SIG-M5 treated with dmso at 0.1 percent for 504 hours (cell line): ENCODE measurements around the gene ZNF189.
"Not testable (repeated sequence)": the region's sequence is repeated elsewhere in the genome, so short reads cannot be mapped to it uniquely, and the experiment has no call there.

Experiments used
- DNase-seq: peaks from one replicate; lab custom pipeline; 2025; ENCODE audit not compliant: unreplicated experiment; lab: John Stamatoyannopoulos, UW

Gene ZNF189

GRCh38 chr9:101376111-101376848 lies 22.4 kb upstream of the ZNF189 start:
- no peak for DNase-seq

- no peak for DNase-seq
These were observed 18.4 kb upstream of the ZNF189 start for GRCh38 chr9:101380295-101380694.

GRCh38 chr9:101381118-101381517 lies 17.5 kb upstream of the ZNF189 start:
- DNase-seq, result no peak

- DNase-seq, result no peak
These were observed 16.8 kb upstream of the ZNF189 start for GRCh38 chr9:101381833-101382342.

GRCh38 chr9:101383361-101383760 lies 15.3 kb upstream of the ZNF189 start:
- DNase-seq, result no peak

DNA sequence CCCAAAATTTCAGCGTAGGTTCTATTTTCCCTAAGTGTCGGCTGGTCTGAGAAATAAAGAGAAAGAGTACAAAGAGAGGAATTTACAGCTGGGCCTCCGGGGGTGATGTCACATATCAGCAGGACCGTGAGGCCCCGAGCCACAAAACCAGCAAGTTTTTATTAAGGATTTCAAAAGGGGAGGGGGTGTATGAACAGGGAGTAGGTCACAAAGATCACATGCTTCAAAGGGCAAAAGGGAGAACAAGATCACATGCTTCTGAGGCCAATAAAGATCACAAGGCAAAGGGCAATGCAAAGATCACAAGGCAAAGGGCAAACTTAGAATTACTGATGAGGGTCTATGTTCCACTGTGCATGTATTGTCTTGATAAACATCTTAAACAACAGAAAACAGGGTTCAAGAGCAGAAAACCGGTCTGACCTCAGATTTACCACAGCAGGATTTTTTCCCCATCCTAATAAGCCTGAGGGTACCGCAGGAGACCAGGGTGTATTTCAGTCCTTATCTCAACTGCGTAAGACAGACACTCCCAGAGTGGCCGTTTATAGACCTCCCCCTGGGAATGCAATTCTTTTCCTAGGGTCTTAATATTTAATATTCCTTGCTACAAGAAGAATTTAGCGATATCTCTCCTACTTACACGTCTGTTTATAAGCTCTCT lies 13.6 kb upstream of the ZNF189 start, which contains the start of gene BAAT:
Gene BAAT (minus strand): TSS at position 134 of the 664 bp plus-strand sequence. CDS start 13,602 bp downstream, outside the sequence.
- DNase-seq, result not testable (repeated sequence)

- peak; percentile 59 for DNase-seq
These were observed 10.7 kb upstream of the ZNF189 start for GRCh38 chr9:101387871-101388506.

GRCh38 chr9:101388507-101388993 lies 10.1 kb upstream of the ZNF189 start:
- DNase-seq, result no peak

DNA sequence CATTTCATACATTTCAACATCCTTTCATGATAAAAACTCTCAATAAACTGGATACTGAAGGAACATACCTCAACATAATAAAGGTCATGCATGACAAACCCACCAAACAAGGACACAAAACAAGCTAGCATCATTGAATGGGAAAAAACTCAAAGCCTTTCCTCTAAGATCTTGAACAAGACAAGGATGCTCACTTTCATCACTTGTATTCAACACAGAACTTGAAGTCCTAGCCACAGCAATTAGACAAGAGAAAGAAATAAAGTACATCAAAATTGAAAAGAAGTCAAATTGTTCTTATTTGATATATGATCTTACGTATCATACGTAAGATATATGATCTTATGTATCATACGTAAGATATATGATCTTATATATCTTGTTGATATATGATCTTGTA lies 5.5 kb upstream of the ZNF189 start:
- DNase-seq, result no peak

DNA sequence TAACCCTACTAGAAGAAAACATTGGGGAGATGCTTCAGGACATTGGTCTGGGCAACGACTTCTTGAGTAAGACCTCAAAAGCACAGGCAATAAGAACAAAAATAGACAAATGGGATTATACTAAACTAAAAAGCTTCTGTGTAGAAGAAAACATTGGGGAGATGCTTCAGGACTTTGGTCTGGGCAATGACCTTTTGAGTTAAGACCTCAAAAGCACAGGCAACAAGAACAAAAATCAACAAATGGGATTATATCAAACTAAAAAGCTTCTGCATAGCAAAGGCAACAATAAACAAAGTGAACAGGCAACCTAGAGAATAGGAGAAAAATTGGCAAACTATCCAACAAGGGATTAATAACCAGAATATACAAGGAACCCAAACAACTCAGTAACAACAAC lies 4.0 kb upstream of the ZNF189 start:
- DNase-seq, result no peak

- no peak for DNase-seq
These were observed 944 bp upstream of the ZNF189 start for GRCh38 chr9:101397746-101398067.

DNA sequence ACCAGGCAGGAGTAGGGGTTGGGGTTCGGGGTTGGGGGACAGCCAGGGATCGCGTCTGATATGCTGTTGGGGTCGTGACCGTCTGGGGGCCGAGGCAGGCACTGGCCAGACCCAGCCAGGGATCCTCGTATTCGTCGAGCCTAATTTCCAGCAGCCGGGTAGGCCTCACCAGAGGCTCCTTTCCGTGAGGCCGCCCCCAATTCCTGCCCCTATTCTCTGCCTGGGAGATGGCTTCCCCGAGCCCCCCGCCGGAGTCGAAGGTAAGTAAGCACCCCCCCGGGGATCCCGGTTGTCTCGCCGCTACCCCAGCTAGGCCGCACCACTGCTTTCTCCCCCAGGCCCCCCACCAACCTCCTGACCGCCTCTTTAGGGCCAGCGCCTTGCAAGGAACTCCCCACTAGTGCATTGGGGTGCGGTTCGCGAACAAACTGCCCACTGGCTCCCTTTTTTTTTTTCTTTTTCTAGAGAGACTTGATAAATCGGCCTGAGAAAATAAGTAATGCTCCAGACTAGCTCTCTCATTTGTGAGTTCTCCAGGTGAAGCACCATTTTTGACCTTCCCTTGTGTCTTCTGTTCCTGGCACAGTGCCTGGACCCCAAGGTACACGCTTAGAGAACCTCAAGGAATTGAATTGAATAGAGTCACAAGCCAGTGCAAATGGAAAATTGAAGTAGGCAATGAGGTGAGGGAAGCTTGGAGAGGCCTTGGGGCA lies 435 bp downstream of the ZNF189 start:
- DNase-seq, result no peak

DNA sequence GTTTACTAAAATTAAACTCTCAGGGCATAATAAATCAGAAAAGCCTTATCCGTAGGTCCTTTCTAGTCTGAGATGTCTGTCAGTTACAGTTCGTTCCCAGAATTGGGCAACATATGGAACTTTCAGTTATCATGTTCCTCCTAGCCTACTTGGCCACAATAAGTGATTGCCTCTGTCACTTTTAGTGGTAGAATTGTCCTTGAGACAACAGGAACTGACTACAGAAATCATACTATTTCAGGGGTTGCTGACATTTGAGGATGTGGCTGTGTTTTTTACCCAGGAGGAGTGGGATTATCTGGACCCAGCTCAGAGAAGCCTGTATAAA lies 956 bp downstream of the ZNF189 start:
- DNase-seq, result peak; percentile 29

- no peak for DNase-seq
These were observed 1.5 kb downstream of the ZNF189 start for GRCh38 chr9:101400120-101400519.

- DNase-seq, result no peak
These were observed 5.0 kb downstream of the ZNF189 start for GRCh38 chr9:101403516-101404285.

- DNase-seq, result no peak
These were observed 9.9 kb downstream of the ZNF189 start for GRCh38 chr9:101408374-101409078.

GRCh38 chr9:101409079-101409477 lies 10.4 kb downstream of the ZNF189 start:
- DNase-seq, result no peak

GRCh38 chr9:101414839-101415238 lies 16.2 kb downstream of the ZNF189 start:
- no peak for DNase-seq

DNA sequence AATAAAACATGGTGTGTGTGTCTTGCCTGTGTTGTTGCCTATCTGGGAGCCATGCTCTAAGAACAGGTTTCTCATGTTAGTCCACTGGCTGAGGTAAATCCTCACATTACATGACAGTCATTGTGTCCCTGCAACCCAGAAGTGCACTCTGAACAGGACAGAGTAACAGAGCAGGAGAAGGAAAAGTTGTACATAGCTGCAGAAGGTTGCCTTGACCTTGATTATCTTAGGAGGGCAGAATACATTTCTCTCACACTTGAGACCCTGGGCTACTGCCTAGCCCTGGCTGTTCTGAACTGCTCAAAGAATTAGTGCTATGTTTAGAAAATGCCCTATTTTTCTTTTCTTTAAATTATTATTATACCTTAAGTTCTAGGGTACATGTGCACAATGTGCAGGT lies 16.9 kb downstream of the ZNF189 start:
- no peak for DNase-seq

DNA sequence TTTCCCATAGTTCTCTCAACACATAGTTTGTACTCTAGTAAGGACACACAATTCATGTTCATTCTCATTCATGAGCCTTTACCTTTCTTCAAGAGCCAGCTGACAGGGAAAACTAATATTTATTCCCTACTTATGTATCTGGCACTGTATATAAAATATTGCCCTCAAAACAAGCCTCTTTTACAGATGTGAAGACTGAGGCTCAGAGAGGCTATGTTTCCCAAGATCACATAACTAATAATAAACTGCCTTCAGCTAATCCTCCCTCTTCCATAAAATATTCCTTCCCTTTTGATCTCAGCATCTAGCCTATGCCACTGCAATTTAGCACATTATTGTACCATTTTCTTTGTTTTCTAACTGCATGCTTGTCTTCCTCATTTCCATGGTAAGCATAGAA lies 18.7 kb downstream of the ZNF189 start:
- DNase-seq, result no peak
